Measurements from ENCODE around the gene ISLR.

- no peak for TF ChIP-seq EZH2 (IDR thresholded peaks at IDR 0.05; ENCODE audit: insufficient read depth, poor library complexity, severe bottlenecking)
- TF ChIP-seq EZH2phosphoT487 (IDR thresholded peaks at IDR 0.05; ENCODE audit: insufficient read depth, low read depth): no peak
Measured at GRCh38 chr15:74175271-74176191, 2.0 kb downstream of the ISLR start.
